GM21723 (cell line): ENCODE data around the gene CENPV.

Source experiments
- ATAC-seq: cut with Tn5 transposase; IDR thresholded peaks from one replicate; pipeline ENCODE4 v1.9.1; 2021; ENCODE audit warnings: mild to moderate bottlenecking, moderate library complexity; ENCODE audit not compliant: unreplicated experiment

Gene CENPV

DNA sequence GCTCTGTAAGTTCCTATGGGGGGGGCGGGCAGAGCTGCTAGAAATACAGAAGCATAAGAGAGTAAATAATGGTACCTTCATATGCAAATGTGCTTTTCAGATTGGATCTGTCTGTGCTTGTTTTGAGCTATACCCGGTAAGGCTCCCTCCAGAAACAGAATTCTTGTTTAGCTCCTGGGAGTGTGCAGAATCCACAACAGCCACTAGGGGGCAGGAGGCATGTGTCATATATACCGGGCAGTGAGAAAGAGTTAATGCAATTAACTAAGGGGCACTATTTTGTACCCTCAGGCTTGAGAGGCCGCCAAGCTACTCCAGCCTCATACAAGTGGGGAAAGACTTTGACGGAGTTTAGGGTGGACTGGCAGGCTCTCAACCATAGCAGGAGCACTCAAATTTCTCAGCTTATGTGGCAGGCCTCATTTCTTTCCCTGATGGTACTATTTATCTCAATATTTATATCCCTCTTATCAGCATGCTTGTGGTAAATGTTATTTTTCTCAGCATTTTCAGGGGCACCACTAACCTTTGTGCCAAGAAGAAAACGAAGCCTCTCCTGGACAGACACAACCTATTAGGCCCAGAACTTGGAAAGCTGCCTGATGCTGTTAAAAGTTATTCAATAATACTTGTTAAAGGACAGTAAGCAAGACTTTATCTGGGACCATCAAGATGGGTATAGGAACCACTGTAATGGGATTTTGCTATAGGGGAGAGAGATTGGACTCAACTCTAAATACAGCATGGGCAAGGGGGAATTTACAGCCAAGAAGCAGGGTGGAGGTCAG lies 10.7 kb upstream of the CENPV start:
- ATAC-seq: peak; percentile 76

DNA sequence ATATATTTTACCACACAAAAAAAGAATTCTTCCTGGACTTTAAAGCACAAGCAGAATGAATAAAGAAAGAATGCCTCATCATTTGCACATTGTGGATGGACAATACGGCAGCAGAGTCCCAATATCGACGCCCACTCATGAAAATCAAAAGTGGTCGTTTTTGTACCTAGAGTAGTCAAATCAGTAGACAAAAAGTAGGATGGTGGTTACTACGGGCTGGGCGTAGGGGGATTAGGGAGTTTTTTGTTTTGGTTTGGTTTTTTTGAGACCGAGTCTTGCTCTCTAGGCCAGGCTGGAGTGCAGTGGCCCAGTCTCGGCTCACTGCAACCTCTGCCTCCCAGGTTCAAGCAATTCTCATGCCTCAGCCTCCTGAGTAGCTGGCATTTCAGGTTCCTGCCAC lies 8.6 kb upstream of the CENPV start:
- no peak for ATAC-seq

DNA sequence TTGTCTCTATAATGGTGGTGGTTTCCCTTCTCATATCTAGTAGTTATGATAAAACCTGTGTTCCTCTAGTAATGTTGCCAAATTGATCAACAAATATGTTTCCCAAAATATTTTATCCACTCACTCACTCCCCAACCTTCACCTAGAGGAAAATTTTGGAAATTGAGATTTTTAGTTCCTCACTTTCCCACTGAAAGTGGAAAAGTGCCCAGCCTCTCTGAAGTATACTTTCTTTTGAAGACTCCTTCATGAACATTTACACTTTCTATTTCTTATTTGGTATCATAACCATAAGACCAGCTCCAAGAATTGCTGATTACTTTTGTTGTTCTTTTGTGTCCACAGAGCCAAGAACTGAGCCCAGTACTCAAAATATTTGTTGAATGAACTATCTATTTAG lies 5.1 kb upstream of the CENPV start:
- ATAC-seq: no peak

DNA sequence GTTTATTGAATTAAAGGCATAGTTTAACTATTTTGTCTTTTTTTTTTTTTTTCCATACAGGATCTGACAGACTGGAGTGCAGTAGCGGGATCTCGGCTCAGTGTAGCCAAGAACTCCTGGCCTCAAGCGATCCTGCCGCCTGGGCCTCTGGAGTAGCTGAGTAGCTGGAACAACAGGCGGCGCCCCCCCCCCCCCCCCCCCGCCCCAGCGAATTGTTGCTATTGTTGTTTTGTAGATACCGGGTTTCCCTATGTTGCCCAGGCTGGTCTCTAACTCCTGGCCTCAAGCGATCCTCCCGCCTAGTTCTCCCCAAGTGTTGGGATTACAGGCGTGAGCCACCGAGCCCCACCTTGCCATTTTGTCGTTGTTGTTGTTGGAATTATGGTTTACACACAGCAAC lies 1.3 kb upstream of the CENPV start:
- no peak for ATAC-seq

DNA sequence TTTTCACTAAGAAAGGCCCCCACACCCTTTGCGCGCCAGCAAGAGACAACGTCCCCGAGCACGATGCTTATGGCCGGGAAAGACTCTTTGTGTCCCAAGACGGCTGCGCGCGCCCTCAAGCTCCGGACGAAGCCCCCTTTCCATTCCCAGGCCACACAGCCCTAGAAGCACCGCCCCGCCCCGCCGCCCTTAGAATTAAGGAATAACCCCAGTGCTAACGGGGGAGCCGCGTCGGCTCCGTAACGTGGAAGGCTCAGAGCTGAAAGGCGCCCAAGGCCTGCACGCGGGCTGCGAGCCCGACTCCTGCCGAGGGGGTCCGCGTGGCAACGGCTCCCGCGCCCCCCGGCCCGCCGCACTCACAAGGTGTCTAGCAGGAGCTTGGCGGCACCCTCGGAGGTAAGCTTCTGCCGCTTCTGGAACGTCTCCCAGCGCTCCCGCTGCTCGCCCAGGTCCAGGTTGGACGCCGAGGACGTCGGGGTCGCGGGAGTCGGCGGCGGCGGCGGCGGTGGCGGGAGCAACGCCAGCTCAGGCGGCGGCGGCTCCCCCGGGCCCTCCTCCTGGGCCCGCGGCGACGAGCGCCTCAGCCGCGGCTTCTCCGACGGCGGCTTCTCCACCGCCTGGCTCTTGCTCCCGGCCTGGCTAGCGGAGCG lies 477 bp downstream of the CENPV start:
- peak; percentile 45 for ATAC-seq

DNA sequence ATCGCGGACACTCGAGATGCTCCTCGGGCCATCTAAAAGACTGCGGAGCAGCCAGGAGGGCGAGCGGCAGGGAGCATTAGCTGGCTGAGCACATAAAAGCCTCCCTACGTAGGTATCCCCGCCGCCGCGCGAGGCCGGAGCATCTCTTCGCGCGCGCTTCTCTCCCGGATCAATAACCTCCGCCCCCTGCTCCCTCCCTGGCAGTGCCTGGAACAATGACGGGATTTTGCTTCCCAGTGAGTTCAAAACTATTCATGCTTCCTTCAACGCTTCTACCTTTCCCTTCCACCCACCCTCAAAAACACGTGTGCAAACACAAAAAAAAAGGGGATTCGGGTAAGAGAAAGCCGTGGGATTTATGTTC lies 984 bp downstream of the CENPV start:
- ATAC-seq: no peak

DNA sequence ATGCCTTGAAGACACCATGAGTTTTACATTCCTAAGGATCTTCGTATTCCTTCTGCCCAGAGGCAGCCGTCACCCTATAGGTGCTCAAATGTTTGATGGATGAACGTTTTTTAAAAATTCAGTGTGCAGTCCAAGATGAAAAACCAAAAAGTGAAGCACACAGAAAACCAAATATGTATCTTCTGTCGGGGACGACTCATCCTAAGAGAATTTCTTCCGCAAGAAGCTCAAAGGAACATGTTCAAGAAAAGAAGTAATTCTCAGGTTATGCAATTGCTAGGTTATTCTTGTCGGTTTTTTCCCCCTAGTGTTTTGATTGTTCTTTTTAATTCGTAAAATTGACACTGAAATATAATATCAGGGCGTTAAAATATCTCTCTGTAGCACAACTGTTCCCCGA lies 1.4 kb downstream of the CENPV start:
- no peak for ATAC-seq

DNA sequence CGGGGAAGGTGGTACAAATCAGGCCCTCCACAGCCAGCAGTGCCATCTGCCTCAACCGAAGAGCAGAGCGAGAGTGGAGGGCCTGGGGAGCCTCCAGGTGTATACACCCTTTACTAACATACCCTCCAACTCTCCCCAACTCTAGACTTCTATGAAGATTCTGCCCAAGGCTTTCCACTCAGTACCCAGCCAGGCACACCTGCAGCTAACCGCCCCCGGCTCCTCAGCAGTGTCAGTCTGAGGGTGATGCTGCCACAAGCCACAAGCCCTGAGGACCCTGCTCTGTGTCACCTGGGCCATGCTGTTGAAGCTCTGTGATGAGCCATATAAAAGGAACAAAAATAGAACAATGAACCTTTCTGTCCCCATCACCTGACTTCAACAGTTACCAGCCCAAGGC lies 3.8 kb downstream of the CENPV start:
- ATAC-seq: no peak

DNA sequence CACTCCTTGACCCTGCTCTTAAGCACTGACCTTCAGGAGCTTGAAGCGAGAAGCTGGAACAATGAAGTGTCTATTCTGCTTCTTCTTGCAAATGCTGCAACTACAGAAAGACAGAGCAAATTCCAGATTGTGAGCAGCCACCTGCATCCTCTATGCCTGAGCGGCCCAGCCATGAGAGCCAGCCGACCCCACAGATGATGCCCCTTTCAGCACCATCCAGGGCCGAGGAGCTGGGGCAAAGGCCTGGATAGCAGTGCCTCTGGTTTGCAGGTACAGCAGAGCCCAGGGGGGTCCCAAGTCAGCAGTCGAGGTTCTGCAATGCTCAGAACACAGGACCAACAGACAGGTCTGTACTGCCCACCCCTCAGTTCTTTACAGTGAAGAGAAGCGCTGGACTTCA lies 4.7 kb downstream of the CENPV start:
- no peak for ATAC-seq

DNA sequence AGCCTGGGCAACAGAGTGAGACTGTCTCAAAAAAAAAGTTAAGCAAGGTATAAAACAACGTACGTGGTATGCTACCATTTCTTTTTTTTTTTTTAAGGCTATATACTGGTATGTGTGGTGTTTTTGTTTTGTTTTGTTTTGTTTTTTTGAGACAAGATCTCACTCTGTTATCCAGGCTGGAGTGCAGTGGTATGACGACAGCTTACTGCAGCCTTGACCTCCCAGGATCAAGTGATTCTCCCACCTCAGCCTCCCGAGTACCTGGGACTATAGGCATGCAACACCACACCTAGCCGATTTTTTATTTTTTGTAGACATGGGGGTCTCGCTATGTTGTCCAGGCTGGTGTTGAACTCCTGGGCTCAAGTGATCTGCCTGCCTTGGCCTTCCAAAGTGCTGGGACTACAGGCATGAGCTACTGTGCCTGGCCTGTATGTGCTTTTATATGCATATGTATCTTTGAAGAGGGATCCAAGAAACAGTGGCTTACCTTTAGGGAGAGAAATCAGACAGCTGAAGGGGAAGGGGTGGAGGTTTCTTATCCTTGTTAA lies 6.5 kb downstream of the CENPV start:
- ATAC-seq: no peak

DNA sequence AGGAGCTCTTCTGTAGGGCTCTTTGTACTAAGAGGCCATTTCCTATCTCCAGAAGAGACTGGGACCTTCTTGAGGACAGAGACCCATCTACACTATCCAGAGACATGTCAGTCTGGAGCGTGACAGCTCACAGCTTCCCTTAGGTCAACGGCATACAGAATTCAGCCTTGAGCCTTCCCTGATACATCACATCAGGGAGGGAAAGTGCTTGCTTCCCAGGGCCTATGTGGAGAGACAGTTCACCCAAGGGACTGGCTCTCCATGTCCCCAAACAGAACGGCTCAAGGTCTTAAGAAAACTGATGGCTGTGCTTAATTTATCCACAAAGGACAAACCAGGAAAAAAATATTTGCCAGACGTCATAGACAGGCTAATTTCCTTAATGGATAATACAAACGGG lies 7.7 kb downstream of the CENPV start:
- no peak for ATAC-seq

DNA sequence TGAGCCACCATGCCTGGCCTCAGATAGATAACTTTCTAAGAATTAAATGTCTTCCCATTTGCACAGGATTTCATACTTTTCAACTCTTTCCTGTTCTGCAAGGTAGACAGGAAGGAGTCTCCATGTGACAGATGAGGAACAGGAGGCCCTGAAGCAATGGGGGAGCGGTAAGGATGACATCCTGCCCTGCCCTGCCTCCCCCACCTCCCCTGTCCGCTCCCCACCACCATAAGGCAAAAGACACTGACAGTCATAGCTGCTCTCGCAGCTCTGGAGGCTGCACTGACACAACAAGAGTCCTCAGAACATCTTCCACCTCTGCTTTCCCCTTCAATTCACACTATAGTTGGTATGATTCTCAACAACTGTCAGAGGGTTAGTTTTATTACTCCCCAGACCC lies 9.7 kb downstream of the CENPV start:
- ATAC-seq: no peak

DNA sequence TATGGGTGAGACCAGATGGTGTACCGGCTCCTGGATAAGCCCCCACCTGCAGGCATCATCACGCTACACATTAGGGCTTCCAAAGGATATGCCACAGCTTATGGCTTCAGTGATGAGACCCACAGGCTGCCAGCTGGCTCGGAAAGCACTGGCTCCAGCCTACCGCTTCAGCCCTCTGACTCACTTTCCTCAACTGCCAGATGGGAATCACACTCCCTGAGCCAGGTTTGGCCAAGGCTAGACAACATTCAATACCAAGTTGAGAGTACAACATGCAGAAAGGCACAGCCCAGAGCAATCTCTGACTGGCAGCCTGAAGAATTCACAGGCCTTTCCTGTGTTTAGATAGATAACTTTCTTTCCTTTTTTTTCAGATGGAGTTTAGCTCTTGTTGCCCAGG lies 10.3 kb downstream of the CENPV start:
- no peak for ATAC-seq

DNA sequence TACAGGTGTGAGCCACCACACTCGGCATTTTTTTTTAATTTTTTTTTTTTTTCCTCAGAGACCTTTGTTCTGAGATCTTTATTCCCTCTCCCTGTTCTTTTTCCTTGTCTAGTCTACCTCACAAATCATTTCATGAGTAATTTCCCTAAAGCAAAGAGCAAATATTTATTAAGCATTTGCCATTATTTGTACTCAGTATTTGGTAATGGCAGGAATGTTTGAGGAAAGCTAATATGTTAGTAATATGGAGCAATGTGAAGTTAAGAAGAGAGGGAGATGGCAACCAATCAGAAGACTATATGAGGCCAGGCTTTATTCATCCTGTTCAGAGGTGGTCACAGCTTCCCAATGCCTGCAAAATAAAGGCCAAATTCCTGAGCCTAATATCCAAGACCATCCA lies 13.3 kb downstream of the CENPV start:
- ATAC-seq: no peak

DNA sequence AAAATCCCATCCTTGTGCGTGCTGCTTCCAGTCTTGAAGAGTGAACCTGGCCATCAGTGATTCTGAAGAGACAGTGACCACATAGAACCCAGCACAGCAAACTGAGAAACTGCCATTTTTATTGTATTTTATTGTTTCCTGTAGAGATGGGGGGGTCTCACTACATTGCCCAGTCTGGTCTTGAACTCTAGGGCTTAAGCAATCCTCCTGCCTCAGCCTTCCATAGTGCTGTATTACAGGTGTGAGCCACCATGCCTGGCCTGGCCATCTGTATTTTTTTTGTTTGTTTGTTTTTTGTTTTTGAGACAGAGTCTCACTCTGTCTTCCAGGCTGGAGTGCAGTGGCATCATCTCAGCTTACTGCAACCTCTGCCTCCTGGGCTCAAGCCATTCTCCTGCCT lies 13.9 kb downstream of the CENPV start:
- no peak for ATAC-seq

DNA sequence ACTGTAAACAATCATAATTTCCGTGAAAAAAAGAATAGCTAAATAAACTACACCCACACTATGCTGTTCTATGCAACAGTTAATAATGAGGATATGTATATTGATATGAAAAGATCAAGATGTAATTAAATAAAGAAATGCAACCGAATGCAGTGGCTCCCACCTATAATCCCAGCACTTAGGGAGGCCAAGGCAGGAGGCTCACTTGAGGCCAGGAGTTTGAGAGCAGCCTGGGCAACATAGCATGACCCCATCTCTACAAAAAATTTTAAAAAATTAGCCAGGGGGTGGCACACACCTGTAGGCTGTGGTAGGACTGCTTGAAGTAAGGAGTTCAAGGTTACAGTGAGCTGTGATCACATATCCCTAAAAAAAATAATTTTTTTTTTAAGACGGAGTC lies 14.9 kb downstream of the CENPV start:
- ATAC-seq: no peak

DNA sequence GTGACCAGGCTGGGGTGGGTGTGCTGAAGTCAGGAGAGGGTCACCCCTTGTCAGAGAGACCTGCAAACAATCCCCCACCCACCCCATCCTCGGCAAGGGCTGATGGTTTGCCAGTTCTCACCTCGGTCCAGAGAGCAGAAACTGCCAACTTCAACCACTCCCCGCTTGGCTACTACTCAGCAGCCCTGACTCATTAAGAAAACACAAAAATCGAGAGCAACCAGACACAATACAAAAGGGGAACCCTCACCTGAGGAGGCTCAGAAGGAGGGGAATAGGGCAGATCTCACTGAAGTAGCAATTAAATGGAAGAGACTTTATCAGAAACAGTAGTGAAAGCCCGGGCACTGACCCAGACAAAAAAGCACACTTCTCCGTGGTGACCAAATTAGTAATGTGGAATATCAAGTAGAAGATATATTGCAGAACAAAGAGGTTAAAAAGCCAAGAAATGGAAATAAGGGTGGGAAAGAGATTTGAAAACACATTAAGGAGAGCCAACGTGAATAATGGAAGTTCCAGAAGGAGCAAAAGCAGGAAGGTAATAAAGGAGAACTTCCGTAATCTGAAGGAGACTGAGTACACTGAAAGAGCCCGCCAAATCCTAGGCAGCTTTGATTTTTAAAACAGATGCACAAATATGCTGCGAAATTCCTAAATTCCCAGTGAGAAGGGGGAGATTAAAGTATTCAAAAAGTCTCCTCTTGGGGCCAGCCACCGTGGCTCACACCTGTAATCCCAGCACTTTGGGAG lies 23.6 kb downstream of the CENPV start:
- peak; percentile 61 for ATAC-seq

DNA sequence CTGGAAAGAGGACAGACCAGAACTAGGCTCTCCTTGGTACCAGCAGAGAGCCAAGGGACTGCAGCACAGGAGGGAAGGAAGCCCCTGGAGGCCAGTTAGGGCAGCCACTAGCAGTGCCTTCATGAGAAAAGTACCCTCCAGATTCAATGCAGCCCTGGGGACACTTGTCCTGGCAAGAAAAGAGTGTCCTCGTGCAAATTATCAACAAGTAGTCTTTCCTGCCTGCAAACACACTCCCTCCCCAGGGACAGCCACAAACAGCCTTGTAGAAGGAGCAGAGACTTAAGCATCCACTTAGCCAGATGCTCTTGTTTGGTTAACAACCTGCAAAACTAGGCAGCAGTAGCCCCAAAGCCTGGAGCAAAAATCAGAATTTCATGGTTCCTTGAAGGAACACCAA lies 24.3 kb downstream of the CENPV start:
- no peak for ATAC-seq

DNA sequence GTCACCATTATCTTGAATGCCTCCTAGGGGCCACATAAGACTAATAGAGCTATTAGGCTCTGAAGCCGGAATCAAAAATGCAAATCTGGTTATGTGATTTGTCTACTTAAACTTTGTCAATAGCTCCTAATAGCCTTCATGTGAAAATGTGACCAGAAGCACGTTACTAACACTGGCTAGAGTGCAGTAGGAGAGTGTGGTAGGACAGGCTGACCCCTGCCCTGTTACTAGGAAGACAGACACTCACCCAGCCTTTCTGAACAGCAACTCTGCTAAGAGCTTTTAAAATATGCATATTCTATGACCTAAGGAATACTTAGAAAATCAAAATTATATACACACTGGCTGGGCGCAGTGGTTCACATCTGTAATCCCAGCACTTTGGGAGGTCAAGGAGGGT lies 26.3 kb downstream of the CENPV start:
- ATAC-seq: no peak

DNA sequence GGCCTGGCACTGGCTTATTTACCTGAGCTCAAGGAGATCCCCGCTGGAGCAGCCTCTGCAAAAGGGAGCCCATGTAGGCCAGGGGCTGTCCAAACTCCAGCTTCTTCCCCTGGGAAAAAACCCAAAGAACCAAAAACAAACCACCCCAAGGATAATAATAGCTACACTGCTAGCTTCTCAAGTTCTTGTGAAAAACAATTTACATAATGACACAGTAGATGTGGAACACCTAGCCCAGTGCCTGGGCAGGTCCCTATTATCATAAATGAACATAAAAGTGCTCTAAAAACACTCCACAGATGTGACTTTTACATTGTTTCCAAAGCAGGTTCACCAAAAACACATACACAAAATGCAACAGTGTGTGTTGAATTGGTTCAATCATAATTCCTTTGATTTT lies 27.3 kb downstream of the CENPV start:
- ATAC-seq: no peak

DNA sequence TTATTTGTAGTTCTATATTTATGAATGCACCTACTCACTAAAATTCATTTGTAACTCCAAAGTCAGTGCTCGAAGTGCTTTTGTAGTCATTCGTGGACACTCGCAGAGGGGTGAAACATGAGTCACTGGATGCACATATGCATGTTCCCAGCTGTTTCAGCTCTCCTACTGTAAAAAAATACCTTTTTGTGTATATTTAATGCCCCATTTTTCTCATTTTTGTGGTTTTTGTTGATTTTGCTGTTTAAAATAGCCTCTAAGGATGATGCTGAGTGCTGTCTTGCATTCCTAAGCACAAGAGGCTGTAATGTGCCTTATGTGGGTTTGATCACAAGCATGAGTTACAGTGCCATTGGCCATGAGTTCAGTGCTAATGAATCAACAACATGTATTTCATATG lies 30.6 kb downstream of the CENPV start:
- ATAC-seq: no peak

DNA sequence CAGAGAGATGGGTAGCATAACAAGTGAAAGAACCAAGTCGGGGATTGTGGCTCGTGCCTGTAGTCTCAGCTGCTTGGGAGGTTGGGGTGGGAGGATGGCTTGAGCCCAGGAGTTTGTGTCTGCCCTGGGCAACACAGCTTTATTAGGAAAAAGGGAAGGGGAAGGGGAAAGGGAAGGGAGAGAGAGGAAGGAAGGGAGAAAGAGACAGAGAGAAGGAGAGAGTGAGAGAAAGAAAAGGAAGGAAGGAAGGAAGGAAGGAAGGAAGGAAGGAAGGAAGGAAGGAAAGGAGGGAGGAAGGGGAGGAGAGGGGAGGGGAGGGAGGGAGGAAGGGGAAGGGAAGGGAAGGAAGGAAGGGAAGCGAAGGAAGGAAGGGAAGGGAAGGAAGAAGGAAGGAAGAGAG lies 33.3 kb downstream of the CENPV start:
- no peak for ATAC-seq
